Measurements from ENCODE around the gene PRR7.

The PRR7 gene

GRCh38 chr5:177486256-177486655 lies 39.6 kb downstream of the PRR7 start:
- DNase-seq: no peak

- DNase-seq: no peak
Observed at GRCh38 chr5:177487144-177487543, 40.5 kb downstream of the PRR7 start.

GRCh38 chr5:177487975-177488374 lies 41.4 kb downstream of the PRR7 start:
- no peak for DNase-seq

- no peak for DNase-seq
Observed at GRCh38 chr5:177489119-177489716, 42.6 kb downstream of the PRR7 start.

GRCh38 chr5:177490311-177490991 lies 43.8 kb downstream of the PRR7 start:
- no peak for DNase-seq

GRCh38 chr5:177490992-177491391 lies 44.4 kb downstream of the PRR7 start:
- no peak for DNase-seq

- DNase-seq: no peak
Observed at GRCh38 chr5:177491429-177491945, 44.9 kb downstream of the PRR7 start.

GRCh38 chr5:177491983-177492746 lies 45.6 kb downstream of the PRR7 start:
- DNase-seq: no peak

GRCh38 chr5:177492841-177493240 lies 46.2 kb downstream of the PRR7 start:
- DNase-seq: no peak

- no peak for DNase-seq
Observed at GRCh38 chr5:177493795-177494345, 47.3 kb downstream of the PRR7 start.

- no peak for DNase-seq
Observed at GRCh38 chr5:177494346-177495195, 48.0 kb downstream of the PRR7 start.

GRCh38 chr5:177495243-177496060 lies 48.8 kb downstream of the PRR7 start:
- DNase-seq: no peak

GRCh38 chr5:177496070-177496726 lies 49.6 kb downstream of the PRR7 start:
- DNase-seq: no peak

- no peak for DNase-seq
Observed at GRCh38 chr5:177496727-177497291, 50.2 kb downstream of the PRR7 start.

GRCh38 chr5:177497292-177498012 lies 50.8 kb downstream of the PRR7 start, which contains the start of gene PDLIM7:
PDLIM7 (minus strand) TSS chr5:177497604; CDS start chr5:177496512, 1,092 bp downstream.
- DNase-seq: peak; percentile 86

- DNase-seq: no peak
Observed at GRCh38 chr5:177498013-177498787, 51.6 kb downstream of the PRR7 start.

GRCh38 chr5:177499842-177500241 lies 53.2 kb downstream of the PRR7 start:
- DNase-seq: no peak

GRCh38 chr5:177500685-177501522 lies 54.3 kb downstream of the PRR7 start:
- peak; percentile 56 for DNase-seq

Data from NCI-H2029 treated with DMSO at 0.1 percent for 48 hours (cell line).